Gastrocnemius medialis (tissue), 4 donors: ENCODE data around the gene BCL11B.

Source experiments
- POLR2A ChIP-seq, 2 donors: fragments of 450-650 bp; IDR thresholded peaks; one replicate each; pipeline ENCODE4 v1.6.1; 2017; ENCODE audit warnings: antibody characterized with exemption in 2 of 2, mild to moderate bottlenecking in 2 of 2, moderate library complexity in 2 of 2
- TF ChIP-seq, protein P1 (sequence below), 5 experiments: fragments of 450-650 bp in 3 of 5; fragments of 200-600 bp in 2 of 5; sonication (generic) in 2 of 5; IDR thresholded peaks in 4 of 5; conservative IDR thresholded peaks in 1 of 5; 1 replicate in 4 of 5; 2 replicates in 1 of 5; pipeline ENCODE4 v1.5.1; 2016 to 2019; ENCODE audit warnings: antibody characterized with exemption in 5 of 5, mild to moderate bottlenecking in 3 of 5, moderate library complexity in 3 of 5

DNA sequence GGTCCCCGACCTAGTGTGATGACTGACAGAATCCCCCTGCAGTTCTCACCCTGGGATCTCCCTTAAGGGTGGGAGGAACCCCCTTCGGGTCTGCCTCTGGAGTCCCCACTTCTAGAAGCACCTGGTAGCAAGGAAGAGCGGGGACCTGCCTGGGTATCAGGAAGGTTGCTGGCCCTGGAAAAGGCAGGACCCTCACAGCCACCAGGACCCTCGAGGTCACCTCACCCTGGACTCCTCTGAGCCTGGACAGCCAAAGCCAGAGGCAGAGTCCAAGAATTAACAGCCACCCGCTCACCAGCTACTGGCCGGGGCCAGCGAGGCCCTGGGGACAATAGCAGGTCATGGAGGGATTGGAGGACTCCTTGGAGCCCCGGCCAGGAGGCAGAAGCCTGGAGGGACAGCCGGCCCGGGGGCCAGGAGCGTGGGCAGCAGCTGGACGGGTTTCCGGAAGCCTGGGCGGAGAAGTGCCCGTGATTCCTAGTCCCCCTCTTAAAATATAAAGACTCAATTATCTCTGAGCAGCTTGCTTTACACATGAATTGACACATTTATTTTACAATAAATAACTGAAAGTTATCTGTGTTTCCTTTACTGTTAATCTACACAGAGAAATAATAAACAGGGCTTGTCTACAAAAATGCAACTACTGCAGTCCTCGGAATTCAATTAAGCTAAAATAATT, 17.5 kb downstream of the BCL11B start:
- TF ChIP-seq, protein P1, sequence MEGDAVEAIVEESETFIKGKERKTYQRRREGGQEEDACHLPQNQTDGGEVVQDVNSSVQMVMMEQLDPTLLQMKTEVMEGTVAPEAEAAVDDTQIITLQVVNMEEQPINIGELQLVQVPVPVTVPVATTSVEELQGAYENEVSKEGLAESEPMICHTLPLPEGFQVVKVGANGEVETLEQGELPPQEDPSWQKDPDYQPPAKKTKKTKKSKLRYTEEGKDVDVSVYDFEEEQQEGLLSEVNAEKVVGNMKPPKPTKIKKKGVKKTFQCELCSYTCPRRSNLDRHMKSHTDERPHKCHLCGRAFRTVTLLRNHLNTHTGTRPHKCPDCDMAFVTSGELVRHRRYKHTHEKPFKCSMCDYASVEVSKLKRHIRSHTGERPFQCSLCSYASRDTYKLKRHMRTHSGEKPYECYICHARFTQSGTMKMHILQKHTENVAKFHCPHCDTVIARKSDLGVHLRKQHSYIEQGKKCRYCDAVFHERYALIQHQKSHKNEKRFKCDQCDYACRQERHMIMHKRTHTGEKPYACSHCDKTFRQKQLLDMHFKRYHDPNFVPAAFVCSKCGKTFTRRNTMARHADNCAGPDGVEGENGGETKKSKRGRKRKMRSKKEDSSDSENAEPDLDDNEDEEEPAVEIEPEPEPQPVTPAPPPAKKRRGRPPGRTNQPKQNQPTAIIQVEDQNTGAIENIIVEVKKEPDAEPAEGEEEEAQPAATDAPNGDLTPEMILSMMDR (IDR thresholded peaks at IDR 0.05 in 4 of 5, conservative IDR thresholded peaks at IDR 0.05 in 1 of 5) = no peak
- no peak for TF ChIP-seq POLR2A (IDR thresholded peaks at IDR 0.05)
